ENCODE measurements around the gene PGAM5. TPM values are rescaled to one million over a fixed set of nuclear protein-coding genes. Genes with fewer than 3 reads are reported as not detected.

Gene PGAM5
- total and polyA plus RNA-seq, 8 donors, result 1.8 to 49.8 (median 15.5) TPM

- Histone ChIP-seq H3K9me3 (no peaks in the 10 kb centered on the region), H3K27ac (no peak overlapping the region), H3K4me3 (no peak overlapping the region), H3K36me3 (peaks cover 93 to 97% (median 96%) of the 10 kb centered on the region in 4 donors), H3K4me1 (no peaks in the 10 kb centered on the region), H3K27me3 (no peaks in the 10 kb centered on the region)
- intact Hi-C loops (cut with DNase I; ENCODE audit: low total_unique reads), result no loop called here
- DNase-seq, result no peak
- WGBS, 5 donors, result 86 to 92% (median 90%) methylated on average over 22 to 24 of the region's 24 CpGs
- no peak for TF ChIP-seq EP300 (IDR thresholded peaks at IDR 0.05)
- TF ChIP-seq, protein P1, sequence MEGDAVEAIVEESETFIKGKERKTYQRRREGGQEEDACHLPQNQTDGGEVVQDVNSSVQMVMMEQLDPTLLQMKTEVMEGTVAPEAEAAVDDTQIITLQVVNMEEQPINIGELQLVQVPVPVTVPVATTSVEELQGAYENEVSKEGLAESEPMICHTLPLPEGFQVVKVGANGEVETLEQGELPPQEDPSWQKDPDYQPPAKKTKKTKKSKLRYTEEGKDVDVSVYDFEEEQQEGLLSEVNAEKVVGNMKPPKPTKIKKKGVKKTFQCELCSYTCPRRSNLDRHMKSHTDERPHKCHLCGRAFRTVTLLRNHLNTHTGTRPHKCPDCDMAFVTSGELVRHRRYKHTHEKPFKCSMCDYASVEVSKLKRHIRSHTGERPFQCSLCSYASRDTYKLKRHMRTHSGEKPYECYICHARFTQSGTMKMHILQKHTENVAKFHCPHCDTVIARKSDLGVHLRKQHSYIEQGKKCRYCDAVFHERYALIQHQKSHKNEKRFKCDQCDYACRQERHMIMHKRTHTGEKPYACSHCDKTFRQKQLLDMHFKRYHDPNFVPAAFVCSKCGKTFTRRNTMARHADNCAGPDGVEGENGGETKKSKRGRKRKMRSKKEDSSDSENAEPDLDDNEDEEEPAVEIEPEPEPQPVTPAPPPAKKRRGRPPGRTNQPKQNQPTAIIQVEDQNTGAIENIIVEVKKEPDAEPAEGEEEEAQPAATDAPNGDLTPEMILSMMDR (IDR thresholded peaks at IDR 0.05), result no peak
- no peak for TF ChIP-seq POLR2A (IDR thresholded peaks at IDR 0.05)
- TF ChIP-seq POLR2AphosphoS5 (IDR thresholded peaks at IDR 0.05), result no peak
Observed at GRCh38 chr12:132729541-132730320, 19.1 kb downstream of the PGAM5 start.

DNA sequence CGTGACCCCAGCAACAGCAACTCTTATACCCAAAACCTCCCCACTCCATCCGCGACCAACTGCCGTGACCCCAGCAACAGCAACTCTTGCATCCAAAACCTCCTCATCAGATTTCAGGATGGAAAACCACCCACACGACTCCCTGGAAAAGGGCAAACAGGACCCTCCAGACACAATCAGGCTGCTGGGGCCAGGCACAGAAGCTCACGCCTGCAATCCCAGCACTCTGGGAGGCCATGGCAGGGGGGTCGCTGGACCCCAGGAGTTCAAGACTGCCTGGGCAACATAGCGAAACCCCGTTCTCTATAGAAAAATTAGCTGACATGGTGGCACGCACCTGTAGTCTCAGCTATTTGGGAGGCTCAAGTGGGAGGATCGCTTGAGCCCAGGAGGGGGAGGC, 19.7 kb downstream of the PGAM5 start:
- Histone ChIP-seq H3K27ac (no peak overlapping the region), H3K27me3 (no peaks in the 10 kb centered on the region), H3K4me3 (no peak overlapping the region), H3K36me3 (peaks cover 93 to 97% (median 96%) of the 10 kb centered on the region in 4 donors), H3K4me1 (no peaks in the 10 kb centered on the region), H3K9me3 (no peaks in the 10 kb centered on the region)
- TF ChIP-seq POLR2AphosphoS5 (IDR thresholded peaks at IDR 0.05) (no peak), POLR2A (IDR thresholded peaks at IDR 0.05) (no peak), EP300 (IDR thresholded peaks at IDR 0.05) (no peak)
- TF ChIP-seq, protein P1 (IDR thresholded peaks at IDR 0.05), result no peak
- DNase-seq, result no peak
- 95 to 97% (median 96%) methylated on average over 8 to 11 of the region's 11 CpGs for WGBS, 5 donors
- intact Hi-C loops (cut with DNase I; ENCODE audit: low total_unique reads), result no loop called here

- DNase-seq, result no peak
- Histone ChIP-seq H3K27me3 (no peaks in the 10 kb centered on the region), H3K36me3 (peaks cover 92 to 97% (median 96%) of the 10 kb centered on the region in 4 donors), H3K9me3 (no peaks in the 10 kb centered on the region), H3K4me3 (no peak overlapping the region), H3K4me1 (no peaks in the 10 kb centered on the region), H3K27ac (no peak overlapping the region)
- WGBS, 5 donors, result 88 to 92% (median 91%) methylated on average over 17 of the region's 17 CpGs
- no peak for TF ChIP-seq POLR2AphosphoS5 (IDR thresholded peaks at IDR 0.05)
- TF ChIP-seq EP300 (IDR thresholded peaks at IDR 0.05), result no peak
- TF ChIP-seq, protein P1 (IDR thresholded peaks at IDR 0.05), result no peak
- TF ChIP-seq POLR2A (IDR thresholded peaks at IDR 0.05), result no peak
- intact Hi-C loops (cut with DNase I; ENCODE audit: low total_unique reads), result no loop called here
Observed at GRCh38 chr12:132731574-132731973, 20.9 kb downstream of the PGAM5 start.

GRCh38 chr12:132734206-132734605, 23.6 kb downstream of the PGAM5 start:
- no peak overlapping the region for H3K4me3 ChIP-seq
- H3K9me3 ChIP-seq, result no peaks in the 10 kb centered on the region
- H3K27me3 ChIP-seq, result no peaks in the 10 kb centered on the region
- peaks cover 82 to 97% (median 97%) of the 10 kb centered on the region in 4 donors for H3K36me3 ChIP-seq
- 77 to 84% (median 81%) methylated on average over 10 of the region's 10 CpGs for WGBS, 5 donors
- TF ChIP-seq, protein P1 (IDR thresholded peaks at IDR 0.05), result no peak
- TF ChIP-seq EP300 (IDR thresholded peaks at IDR 0.05) (no peak), POLR2AphosphoS5 (IDR thresholded peaks at IDR 0.05) (no peak), POLR2A (IDR thresholded peaks at IDR 0.05) (no peak)
- no peak for DNase-seq
- no peaks in the 10 kb centered on the region for H3K4me1 ChIP-seq
- intact Hi-C loops (cut with DNase I; ENCODE audit: low total_unique reads), result no loop called here
- no peak overlapping the region for H3K27ac ChIP-seq
